NCI-H345 treated with DMSO at 0.1 percent for 48 hours (cell line): ENCODE measurements around the gene TMEM190.

Source experiments
- DNase-seq: peaks from one replicate; lab custom pipeline; 2025; ENCODE audit not compliant: unreplicated experiment; lab: John Stamatoyannopoulos, UW

The TMEM190 gene

DNA sequence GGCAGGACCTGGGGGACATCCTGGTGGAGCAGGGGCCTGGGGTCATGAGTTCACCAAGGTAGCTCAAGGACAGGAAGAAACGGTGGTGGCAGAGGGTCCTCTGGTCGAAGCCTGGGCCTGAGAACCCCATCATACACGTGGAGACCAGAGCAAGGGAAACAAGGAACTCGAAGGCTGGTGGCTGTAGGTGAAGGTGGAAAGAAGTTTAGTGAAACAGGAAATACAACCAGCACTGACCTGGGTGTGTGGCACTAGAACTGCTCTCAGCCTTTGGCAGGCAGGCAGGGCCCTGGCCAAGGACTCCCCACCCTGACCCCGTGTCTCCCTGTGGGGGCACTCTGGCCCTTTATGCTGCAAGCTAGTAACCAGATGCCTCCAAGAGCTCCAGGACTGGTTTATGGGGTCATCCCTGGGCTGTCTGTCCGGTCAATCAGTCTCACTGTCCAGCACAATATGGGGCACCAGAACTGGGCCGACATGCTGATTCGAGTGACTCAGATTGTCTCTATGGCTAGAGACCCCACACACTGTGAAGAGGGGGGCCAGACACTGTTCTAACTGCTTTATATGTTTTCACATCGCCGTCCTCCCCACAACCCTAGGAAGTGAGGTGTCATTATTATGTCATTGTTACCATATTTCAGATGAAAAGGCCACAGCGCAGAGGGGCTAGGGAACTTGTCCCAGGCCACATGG, 25.9 kb upstream of the TMEM190 start:
- no peak for DNase-seq

DNA sequence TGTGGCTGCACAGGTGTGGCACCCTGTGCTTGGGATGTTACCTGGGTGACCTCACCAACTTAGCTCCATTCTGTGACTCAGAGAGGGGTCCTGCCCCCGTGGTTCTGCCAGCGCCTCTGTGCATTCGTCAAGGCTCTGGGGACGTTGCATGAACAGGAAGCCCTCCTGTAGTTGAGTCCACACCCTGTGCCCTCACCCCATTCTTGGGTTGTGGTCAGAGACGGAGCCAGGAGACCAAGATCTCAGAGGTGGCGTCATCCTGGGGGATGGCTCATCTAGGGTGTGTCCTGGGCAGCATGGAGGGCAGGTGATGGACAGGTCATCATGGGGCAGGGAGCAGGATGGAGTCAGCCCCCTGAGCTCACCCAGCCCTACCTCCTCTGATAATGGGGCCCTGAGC, 24.6 kb upstream of the TMEM190 start:
- DNase-seq: no peak

DNA sequence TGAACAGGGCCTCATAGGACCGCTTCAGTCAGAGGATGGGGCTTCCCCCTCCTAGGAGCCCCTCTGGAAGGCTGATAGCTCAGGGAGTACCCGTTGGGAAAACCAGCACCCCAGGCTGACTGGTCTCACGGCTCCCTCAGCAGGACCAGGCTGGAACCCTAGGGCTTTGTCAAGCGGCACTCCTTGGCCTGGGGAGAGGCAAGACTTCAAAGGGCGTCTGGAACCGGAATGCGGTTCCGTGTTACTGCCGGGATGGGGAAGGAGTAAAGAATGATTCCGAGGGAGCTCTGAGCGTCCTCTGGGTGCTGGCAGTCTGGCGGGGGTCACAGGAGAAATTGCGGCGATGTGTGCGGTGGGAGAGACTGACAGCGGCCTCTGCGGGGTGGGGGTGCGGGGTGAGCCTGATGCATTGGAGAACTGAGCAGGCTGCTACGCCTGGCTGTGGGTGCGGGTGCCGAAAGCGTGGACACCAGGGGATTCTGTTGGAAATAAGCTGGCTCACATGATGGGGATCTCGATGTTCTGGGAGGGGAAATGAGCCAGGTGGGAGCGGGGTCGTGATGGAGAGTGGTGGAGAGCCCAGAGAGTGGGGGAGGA, 24.0 kb upstream of the TMEM190 start:
- no peak for DNase-seq

DNA sequence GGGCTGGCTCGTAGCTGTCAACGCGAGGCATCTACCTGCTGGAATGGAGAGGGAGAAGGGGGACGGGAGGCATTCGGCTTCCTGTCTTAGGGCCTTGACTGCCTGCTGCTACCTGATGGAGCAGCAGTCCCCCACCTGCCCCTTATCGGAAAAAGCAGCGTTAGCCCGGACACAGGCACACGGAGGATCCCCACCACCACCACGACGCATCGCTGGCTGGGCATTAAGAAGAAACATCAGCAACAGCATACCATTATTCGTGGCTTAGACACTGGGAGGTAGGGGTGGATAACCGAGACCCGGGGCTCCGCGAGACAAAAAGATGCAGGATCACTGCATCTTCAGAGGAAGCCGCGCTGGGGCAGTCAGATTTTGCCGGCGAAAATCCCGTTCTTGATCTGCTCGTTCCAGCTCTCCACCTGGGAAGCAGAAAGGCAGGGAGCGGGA, 23.2 kb upstream of the TMEM190 start:
- no peak for DNase-seq

DNA sequence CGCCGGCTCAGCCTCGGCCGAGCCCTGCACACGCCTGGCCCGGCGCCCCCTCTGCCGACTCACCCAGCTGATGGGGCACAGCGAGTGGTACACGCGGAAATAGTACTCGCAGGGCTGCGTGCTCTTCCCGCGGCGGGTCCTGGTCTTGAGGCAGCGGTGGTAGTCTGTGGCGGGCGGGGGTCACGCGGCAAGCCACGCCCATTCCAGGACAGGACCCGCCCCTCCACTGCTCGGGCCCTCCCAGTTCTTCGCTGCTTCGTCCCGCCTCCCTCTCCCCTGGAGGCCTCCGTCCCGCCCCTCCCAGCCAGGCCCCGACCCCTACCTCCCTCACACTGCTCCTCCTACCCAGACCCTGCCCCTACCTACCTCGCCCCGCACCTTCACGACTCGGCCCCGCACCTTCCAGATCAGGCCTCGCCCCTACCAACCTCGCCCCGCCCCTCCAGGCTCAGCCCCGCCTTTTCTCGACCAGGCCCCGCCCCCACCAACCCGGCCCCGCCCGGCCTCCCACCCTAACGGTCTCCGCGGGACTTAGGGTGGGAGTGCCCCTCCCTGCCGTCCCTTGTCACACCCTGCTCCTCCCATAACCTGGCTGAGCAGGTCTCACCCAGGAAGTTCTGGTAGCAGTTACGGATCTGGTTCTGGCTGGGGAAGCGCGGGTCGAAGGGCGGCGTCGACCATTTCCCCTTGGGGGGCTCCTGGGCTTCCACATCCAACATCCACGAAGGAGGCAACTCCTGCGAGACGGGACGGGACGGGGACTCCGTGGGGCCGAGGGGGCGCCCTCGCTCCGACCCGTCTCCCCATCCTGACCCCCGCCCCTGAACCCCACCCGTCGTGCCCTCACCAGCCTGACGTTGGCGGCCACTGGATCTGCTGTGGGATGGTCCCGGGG, 22.6 kb upstream of the TMEM190 start:
- peak; percentile 12 for DNase-seq

DNA sequence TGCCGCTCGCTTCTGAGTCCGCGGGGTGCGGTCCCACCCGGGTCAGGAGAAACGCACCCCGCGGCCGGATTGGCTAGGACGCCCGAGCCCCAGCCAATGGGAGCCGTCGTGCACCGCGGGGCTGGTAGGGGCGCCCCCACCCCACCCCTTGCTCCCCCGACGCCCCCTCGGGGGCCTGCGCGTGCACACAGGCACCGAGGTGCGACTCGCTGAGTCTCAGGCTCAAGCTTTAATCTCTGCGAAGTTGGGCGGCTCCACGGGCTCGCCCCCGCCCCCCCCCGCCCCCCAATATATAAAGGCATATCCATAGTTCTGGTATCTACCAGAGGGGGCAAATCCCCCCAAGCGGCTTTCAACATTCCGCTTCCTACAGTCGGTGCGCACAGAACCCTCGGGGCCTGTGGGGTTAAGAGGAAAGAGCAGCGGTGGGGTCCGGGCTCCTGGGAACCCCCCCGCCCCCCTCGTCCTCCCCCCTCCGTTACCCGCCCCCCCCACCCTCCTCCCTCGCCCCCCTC, 21.9 kb upstream of the TMEM190 start, which contains the start of gene COX6B2:
TSS of gene COX6B2 (minus strand) at position 22 of the 515 bp plus-strand sequence. CDS start 198 bp downstream, outside the sequence.
- DNase-seq: no peak

DNA sequence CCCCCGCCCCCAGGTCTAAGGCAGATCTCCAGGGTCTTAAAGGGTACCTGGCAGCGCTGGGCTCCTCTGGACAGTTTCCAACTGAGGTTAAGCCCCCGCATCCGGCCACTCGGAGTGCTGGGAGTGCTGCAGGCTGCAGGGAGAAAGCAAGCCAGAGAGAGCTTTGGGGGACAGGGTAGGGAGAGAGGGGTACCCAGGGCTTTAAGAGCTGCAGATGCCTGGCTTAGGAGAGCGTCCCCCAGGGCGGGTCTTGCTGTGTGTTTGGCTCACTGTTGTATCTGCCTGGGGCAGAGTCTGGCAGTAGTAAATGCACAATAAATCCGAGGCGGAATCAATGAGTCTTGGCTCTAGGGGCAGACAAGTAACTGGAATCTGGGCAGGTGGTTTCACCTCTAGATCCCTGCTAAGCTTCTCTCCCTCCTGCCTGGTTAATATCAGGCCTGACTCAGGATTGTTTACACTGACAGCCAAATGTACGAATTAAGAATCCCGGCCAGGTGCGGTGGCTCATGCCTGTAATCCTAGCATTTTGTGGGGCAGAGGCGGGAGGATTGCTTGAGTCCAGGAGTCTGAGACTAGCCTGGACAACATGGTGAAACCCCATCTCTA, 21.3 kb upstream of the TMEM190 start:
- DNase-seq: no peak

DNA sequence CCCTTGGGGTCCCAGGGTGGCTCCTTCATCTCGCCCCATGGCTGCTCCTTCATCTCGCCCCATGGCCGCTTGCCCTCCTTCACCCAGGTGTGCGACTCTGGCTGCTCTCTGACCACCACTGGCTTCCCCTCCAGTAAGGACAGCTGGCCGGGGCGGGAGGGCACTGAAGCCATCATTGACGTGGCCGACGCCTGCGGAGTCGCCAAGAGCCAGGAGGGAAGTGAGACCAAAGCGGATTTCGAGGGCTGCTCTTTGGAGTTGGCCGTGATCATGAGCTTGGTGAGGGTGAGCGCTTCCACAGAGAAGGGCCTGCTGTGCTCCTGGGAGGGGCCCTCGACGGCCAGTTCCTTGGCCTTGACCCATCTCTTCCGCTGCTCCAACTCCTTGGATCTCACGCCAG, 18.1 kb upstream of the TMEM190 start:
- DNase-seq: no peak

DNA sequence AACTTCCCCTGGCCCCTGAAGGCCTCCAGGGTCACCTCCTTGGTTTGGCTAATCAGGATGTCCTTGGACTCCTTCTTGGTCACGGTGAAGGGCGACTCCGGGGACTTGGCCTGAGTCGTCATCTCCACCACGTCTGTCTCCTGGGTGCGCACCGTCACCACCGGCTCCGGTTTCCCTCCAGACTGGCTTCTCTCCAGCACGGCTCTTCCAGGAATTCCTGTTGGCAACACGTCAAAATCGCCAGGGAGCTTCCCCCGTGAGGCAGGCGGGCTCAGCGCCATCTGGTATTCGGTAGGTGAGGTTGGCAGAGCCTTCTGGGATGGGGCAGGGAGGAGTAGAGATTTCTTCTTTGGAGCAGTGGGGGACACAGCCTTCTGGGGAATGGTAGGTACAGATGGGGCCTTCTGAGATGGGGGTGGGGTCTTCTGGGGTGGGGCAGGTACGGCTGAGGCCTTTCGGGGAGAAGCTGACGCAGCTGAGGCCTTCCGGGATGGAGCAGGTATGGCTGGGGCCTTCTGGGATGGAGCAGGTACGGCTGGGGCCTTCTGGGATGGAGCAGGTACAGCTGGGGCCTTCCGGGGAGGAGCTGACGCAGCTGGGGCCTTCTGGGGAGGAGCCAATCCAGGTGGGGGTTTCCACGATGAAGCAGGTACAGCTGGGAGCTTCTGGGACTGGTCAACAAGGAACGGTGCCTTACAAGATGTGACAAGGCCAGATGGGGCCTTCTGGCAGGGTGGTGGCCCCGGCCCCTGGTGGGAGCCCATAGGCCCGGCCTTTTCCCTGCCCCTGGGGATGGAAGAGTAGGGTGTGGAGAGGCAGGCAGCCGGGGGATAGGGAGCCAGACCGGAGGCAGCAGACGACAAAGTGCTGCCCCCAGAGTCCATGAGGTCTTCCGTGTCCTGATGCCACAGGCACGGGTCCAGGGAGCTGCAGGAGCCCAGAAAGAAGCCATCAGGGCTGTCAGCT, 17.4 kb upstream of the TMEM190 start:
- DNase-seq: no peak

DNA sequence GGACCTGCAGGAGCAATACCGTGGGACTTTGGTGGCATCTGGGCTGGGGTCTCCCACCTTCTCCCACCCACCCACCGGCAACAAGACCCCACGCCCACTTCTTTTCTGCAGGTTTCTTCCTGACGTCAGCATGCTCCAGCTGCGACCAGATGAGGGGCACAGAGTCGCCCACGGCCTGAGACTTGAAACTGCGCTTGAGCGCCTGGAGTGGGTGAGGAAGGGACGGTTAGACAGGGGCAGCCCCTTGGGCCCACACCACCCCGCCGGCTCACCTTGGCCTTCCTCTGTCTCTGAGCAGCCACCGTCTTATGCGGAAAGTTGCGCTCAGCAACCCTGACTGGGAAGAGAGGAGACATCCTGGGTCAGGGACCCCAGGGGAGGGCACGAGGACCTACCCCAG, 15.7 kb upstream of the TMEM190 start:
- DNase-seq: no peak

DNA sequence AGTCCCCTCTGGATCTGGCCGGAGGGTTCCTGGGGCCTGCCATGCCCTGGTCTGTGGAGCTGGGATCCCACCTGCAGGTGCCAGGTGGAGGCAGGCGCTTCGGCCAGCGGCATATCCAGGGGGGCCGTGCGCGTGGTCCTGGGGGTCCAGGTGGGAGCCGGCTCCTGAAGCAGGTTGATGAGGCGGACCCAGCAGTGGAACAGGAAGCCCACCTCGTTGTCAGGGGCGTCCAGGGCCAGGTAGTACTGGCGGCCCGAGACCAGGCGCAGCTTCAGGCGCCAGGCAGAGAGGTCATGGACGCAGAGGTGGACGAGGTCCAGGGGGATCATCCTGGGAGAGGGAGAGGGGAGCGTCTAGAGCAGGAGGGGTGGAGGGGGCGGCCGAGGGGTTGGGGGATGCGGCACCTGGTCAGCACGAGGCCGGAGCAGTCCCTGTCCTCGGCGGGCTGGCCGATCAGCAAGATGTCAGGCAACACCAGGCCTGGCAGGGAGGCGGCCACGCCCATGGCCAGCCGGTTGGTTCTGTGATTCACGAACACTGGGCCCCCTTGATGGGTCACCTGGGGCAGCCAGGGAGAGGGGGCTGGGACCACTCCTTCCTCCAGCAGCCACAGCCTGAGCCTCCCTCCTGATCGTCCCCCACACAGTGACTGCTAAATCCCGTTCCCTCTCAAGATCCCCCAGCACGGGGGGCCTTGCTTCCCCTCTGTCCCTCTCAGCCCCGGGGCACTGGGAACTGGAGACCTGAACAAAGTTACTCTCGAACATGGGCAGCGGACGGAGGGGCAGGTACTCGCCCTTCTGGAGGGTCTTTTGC, 14.2 kb upstream of the TMEM190 start:
- no peak for DNase-seq

DNA sequence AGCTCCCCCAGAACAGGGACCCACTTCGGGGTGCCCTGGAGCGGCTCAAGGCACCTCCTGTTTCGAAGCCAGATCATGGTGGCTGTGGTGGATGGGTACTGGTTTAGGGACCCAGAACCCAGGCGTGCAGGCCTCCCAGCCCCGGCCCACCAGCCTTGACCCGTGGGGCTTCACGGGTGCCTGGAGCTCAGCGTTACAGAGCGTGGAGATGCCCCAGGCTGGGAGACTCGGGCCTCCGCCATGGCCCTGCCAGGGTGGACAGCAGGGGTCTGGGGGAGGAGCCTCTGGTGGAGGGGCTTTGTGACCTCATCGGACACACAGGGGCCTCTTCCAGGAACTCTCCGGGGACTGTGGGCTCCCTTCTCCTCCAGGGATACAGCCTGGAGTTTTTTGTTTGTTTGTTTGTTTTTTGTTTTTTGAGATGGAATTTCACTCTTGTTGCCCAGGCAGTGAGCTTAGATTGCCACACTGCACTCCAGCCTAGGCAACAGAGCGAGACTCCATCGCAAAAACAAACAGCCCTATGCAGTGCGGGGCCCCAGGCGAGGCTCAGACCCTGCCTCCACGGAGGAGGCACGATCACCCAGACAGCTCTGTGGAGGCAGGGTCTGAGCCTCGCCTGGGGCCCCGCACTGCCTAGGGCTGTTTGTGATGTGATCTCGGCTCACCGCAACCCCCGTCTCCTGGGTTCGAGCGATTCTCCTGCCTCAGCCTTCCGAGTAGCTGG, 13.5 kb upstream of the TMEM190 start, which contains the start of gene GARIN5B:
TSS of gene GARIN5B (minus strand) at position 271 of the 727 bp plus-strand sequence. CDS start at position 77, 194 bp downstream.
- DNase-seq: no peak

DNA sequence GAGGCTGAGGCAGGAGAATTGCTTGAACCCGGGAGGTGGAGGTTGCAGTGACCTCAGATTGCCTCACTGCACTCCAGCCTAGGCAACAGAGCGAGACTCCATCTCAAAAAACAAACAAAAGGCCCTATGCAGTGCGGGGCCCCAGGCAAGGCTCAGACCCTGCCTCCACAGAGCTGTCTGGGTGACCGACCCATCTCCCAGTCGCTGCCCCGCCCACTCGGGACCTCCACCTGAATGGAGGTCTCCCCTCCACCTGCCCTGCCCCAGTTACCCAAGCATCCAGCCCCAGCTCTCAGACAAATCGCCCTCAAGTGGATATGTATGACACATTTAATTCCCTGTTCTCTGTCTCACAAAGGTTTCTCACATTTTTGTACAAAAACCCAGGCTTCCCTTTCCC, 11.4 kb upstream of the TMEM190 start:
- DNase-seq: no peak

DNA sequence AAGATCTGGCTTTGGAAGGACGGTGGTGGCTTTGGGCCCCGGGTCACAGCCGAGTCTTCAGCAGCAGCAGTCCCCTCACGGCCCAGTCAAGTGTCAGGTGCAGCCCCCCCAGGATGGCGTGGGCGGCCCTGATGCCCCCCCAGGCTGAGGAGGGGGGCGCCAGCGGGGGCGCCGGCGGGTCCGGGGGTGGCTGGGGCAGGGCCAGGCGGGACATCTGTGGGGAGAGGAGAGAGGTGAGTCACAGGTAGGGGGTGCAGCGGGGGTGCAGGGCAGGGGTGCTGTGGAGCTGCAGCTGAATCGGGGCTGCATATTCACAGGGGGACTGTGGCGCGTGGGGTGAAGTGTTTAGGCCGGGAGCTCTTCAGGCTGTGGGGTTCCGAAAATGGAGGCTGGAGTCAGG, 10.7 kb upstream of the TMEM190 start:
- no peak for DNase-seq

DNA sequence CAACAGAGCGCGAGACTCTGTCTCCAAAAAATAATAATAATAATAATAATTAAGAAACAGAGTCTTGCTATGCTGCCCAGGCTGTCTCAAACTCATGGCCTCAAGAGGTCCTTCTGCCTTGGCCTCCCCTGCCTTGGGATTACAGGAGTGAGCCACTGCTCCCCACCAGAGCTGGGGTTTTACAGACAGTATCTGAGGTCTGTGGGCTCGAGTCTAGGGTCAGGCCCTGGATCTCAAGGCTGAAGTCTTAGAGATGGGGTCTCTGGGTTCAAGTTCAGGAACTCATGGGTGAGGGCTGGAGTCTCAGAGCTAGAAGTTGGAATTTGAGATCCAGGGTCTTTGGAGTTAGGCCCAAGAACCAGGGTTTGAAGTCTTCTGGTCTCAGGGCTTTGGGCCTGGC, 9.8 kb upstream of the TMEM190 start:
- DNase-seq: no peak

DNA sequence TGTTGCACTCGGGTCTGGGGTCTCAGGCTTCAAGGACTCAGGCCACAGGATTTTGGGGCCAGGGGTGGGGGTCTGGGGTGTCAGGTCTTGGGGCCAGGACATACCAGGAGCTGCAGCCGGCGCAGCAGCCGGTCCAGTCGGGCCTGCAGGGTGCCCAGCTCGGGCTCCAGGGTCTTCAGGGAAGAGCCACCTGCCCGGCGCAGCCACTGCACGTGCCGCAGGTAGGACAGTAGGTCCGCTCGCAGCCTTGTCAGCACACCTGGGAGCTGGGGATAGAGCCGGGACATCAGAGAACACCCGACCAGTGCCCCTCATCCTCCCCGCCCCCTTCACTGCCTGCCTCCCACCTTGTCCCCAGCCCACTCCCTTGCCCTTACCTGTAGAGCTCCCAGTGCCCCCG, 8.5 kb upstream of the TMEM190 start:
- DNase-seq: no peak

DNA sequence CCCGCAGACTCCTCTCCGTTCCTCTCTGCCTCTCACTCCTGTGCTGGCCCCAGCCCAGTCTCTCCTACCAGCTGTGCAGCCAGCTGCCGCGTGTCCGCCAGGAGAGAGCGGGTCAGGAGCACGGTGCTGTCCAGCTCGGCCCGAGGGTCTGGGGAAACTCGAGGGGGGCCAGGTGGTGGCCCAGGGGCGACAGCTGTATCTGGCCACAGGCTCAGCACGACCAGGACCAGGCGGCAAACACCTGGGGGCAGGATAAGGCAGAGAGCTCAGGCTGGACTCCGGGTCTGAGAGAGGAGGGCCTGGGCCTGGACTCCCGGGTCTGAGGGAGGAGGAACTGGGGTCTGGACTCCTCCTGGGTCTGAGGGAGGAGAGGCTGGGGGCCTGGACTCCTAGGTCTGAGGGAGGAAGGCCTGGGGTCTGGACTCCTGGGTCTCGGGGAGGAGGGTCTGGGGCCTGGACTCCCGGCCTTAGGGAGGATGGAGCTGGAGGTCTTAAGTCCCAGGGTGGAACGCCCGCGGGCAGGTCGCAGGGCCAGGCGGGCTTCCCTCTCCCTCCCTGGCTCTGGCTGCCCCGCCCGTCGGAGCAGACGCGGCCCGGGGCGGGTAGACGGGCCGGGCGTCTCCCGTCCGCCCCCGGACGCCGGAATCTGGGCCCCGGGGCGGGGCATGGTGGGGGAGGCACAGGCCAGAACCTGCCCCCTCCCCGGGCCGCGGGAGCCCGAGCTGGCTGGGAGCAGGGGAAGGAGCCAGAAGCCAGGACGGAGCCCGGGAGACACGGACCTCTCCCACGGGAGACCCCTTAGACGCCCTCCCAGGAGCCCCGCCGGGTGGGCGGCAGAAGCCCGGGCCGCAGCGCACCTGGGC, 7.7 kb upstream of the TMEM190 start:
- DNase-seq: no peak
